ENCODE data around the gene MAGEA1.
"Not testable (repeated sequence)": the region's sequence is repeated elsewhere in the genome, so short reads cannot be mapped to it uniquely, and the experiment has no call there.

The MAGEA1 gene

GRCh38 chrX:153179131-153179530 is at the start of gene MAGEA1:
TSS of gene MAGEA1 (plus strand) at chrX:153179284. CDS start at chrX:153182390, 3,106 bp downstream.
- Histone ChIP-seq H3K4me3 (no peak within 1 kb of the TSS), H3K27ac (no peak within 1 kb of the TSS)
- DNase-seq (ENCODE audit: low spot score), result no peak
- TF ChIP-seq CTCF (IDR thresholded peaks at IDR 0.05), result no peak

GRCh38 chrX:153132924-153133323 is 46.2 kb upstream of the MAGEA1 start:
- H3K4me3 ChIP-seq; DNase-seq (ENCODE audit: low spot score); H3K27ac ChIP-seq: not testable (repeated sequence)

GRCh38 chrX:153139074-153139473 is 40.0 kb upstream of the MAGEA1 start:
- not testable (repeated sequence) for H3K4me3 ChIP-seq; H3K27ac ChIP-seq; DNase-seq (ENCODE audit: low spot score)

- DNase-seq (ENCODE audit: low spot score); H3K4me3 ChIP-seq: not testable (repeated sequence)
Measured at GRCh38 chrX:153146288-153146687, 32.8 kb upstream of the MAGEA1 start.

GRCh38 chrX:153153516-153153915 is 25.6 kb upstream of the MAGEA1 start:
- Histone ChIP-seq H3K4me3 (no peak overlapping the region), H3K27ac (no peak overlapping the region)
- DNase-seq (ENCODE audit: low spot score), result no peak
- TF ChIP-seq CTCF (IDR thresholded peaks at IDR 0.05), result no peak

More at GRCh38 chrX:153146288-153146687, 32.8 kb upstream of the MAGEA1 start:
- H3K27ac ChIP-seq, result not testable (repeated sequence)

GRCh38 chrX:153157450-153157849 is 21.6 kb upstream of the MAGEA1 start:
- DNase-seq (ENCODE audit: low spot score), result no peak
- no peak overlapping the region for H3K27ac ChIP-seq
- no peak overlapping the region for H3K4me3 ChIP-seq
- no peak for TF ChIP-seq CTCF (IDR thresholded peaks at IDR 0.05)

GRCh38 chrX:153158319-153158718 is 20.8 kb upstream of the MAGEA1 start:
- no peak for DNase-seq (ENCODE audit: low spot score)
- TF ChIP-seq CTCF (IDR thresholded peaks at IDR 0.05), result no peak
- Histone ChIP-seq H3K4me3 (no peak overlapping the region), H3K27ac (no peak overlapping the region)

- H3K4me3 ChIP-seq, result no peak overlapping the region
- no peak for TF ChIP-seq CTCF (IDR thresholded peaks at IDR 0.05)
Measured at GRCh38 chrX:153161952-153162351, 17.1 kb upstream of the MAGEA1 start.

GRCh38 chrX:153164733-153165132 is 14.4 kb upstream of the MAGEA1 start:
- Histone ChIP-seq H3K4me3 (no peak overlapping the region), H3K27ac (no peak overlapping the region)
- TF ChIP-seq CTCF (IDR thresholded peaks at IDR 0.05), result no peak
- no peak for DNase-seq (ENCODE audit: low spot score)

More at GRCh38 chrX:153161952-153162351, 17.1 kb upstream of the MAGEA1 start:
- no peak overlapping the region for H3K27ac ChIP-seq
- no peak for DNase-seq (ENCODE audit: low spot score)

- H3K27ac ChIP-seq; H3K4me3 ChIP-seq; DNase-seq (ENCODE audit: low spot score): not testable (repeated sequence)
Measured at GRCh38 chrX:153168423-153168822, 10.7 kb upstream of the MAGEA1 start.

All from coronary artery (tissue), 2 donors.